ENCODE data around the gene NPC1.

NPC1 gene

DNA sequence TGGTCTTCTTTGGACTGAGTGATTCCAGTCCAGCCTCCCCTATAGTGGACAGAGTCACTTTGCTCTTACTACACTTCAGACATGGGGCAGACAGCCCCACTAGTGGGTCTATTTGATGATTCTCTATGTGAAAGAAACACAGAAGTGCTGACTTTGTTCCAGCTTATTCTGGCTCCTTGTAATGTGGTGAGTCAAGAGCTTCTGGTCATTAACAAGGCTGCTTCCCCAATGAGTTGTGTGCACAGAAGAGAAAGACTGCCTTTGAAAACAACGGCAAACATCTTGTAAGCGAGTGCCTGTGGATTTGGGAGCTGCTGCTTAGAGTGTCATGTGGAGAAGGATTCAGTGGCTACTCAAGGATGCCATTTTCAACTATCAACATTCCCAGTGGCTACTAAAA, 43.8 kb downstream of the NPC1 start:
- Histone ChIP-seq H3K79me1 (ENCODE audit: low read depth, low read length) (no peaks in the 10 kb centered on the region), H3K4ac (ENCODE audit: low read length) (no peak overlapping the region), H3K4me2 (ENCODE audit: insufficient read depth, low read length, poor library complexity, severe bottlenecking) (no peak overlapping the region), H2AFZ (ENCODE audit: low read length) (no peak overlapping the region), H3K18ac (ENCODE audit: low read length) (no peak overlapping the region), H3K36me3 (replicated peaks in 1 of 2; ENCODE audit: control insufficient read depth in 2 of 2, insufficient read depth in 2 of 2, low read length in 2 of 2) (peaks cover 45 to 96% of the 10 kb centered on the region in 2 donors), H2BK5ac (ENCODE audit: low read length) (no peak overlapping the region), H3K4me3 (ENCODE audit: low read length in 2 of 2) (no peak overlapping the region), H3K9ac (ENCODE audit: low read depth, low read length, poor library complexity) (no peak overlapping the region), H2AK5ac (ENCODE audit: low read depth, low read length) (no peak overlapping the region), H3K9me3 (replicated peaks in 1 of 2; ENCODE audit: control insufficient read depth in 2 of 2, insufficient read depth in 1 of 2, low read depth in 1 of 2, low read length in 2 of 2) (no peaks in the 10 kb centered on the region), H2BK15ac (ENCODE audit: low read length) (no peak overlapping the region), H4K8ac (ENCODE audit: low read depth, low read length) (no peak overlapping the region), H2BK12ac (ENCODE audit: low read length) (no peak overlapping the region), H3K27me3 (ENCODE audit: control insufficient read depth in 3 of 3, insufficient read depth in 3 of 3, low read depth in 1 of 3, low read length in 3 of 3) (no peaks in the 10 kb centered on the region), H3K27ac (replicated peaks; ENCODE audit: low read length) (no peak overlapping the region), H4K91ac (ENCODE audit: low read depth, low read length, poor library complexity) (no peak overlapping the region), H3K4me1 (ENCODE audit: control insufficient read depth in 2 of 2, insufficient read depth in 1 of 2, low read depth in 1 of 2, low read length in 2 of 2) (no peaks in the 10 kb centered on the region), H3K14ac (ENCODE audit: low read length) (no peak overlapping the region), H2BK120ac (ENCODE audit: low read depth, low read length) (no peak overlapping the region), H3K23ac (ENCODE audit: low read depth, low read length, poor library complexity) (no peak overlapping the region)
- WGBS, 2 donors (ENCODE audit: extremely low coverage in 2 of 2, insufficient read length in 2 of 2, insufficient replicate concordance in 1 of 2): no CpG with 5 or more reads among the region's 2 CpGs
- DNase-seq (ENCODE audit: low spot score): no peak

DNA sequence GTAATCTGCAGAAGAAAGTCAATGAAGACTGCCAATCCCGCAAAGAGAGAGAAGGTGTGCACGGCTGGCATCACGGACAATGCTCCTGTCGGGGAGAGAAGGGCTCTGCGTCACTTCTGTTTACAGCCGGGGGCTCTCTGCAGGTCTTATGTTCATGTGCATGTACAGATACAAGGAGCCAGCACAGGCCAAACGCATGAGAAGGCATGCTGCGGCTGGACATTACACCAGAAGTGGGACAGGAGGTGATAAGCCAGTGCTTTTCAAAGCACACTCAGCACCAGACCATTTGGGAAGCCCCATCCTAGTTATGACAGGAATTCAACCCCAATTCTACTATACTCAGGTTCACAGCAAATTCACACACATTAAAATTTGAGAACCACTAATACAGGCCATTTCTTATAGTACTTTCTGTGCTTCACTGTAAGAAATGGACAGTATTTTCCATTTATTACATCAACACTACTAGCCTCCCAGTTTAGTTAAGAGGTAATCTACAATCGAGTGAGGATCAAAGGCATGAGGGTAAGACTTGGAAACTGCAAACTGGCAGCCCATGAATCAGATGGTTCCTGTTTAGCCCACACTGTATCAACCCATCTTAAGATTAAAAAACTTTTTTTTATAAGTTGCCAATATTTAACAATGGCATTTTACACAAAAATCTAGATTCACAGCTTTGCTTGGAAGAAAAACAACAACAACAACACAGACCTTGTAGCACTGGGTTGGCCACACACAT, 44.8 kb downstream of the NPC1 start:
- peaks cover 51 to 96% of the 10 kb centered on the region in 2 donors for H3K36me3 ChIP-seq (replicated peaks in 1 of 2; ENCODE audit: control insufficient read depth in 2 of 2, insufficient read depth in 2 of 2, low read length in 2 of 2)
- H2AFZ ChIP-seq (ENCODE audit: low read length): no peak overlapping the region
- no peak overlapping the region for H2BK15ac ChIP-seq (ENCODE audit: low read length)
- H3K4me1 ChIP-seq (ENCODE audit: control insufficient read depth in 2 of 2, insufficient read depth in 1 of 2, low read depth in 1 of 2, low read length in 2 of 2): no peaks in the 10 kb centered on the region
- no peak overlapping the region for H4K91ac ChIP-seq (ENCODE audit: low read depth, low read length, poor library complexity)
- no peak overlapping the region for H3K4me2 ChIP-seq (ENCODE audit: insufficient read depth, low read length, poor library complexity, severe bottlenecking)
- no peak overlapping the region for H3K4ac ChIP-seq (ENCODE audit: low read length)
- no peak overlapping the region for H3K14ac ChIP-seq (ENCODE audit: low read length)
- no peak overlapping the region for H2BK5ac ChIP-seq (ENCODE audit: low read length)
- WGBS, 2 donors (ENCODE audit: extremely low coverage in 2 of 2, insufficient read length in 2 of 2, insufficient replicate concordance in 1 of 2): no CpG with 5 or more reads among the region's 9 CpGs
- H3K18ac ChIP-seq (ENCODE audit: low read length): no peak overlapping the region
- H2AK5ac ChIP-seq (ENCODE audit: low read depth, low read length): no peak overlapping the region
- no peak overlapping the region for H4K8ac ChIP-seq (ENCODE audit: low read depth, low read length)
- no peak overlapping the region for H3K27ac ChIP-seq (replicated peaks; ENCODE audit: low read length)
- H3K4me3 ChIP-seq (ENCODE audit: low read length in 2 of 2): no peak overlapping the region
- H2BK120ac ChIP-seq (ENCODE audit: low read depth, low read length): no peak overlapping the region
- H3K23ac ChIP-seq (ENCODE audit: low read depth, low read length, poor library complexity): no peak overlapping the region
- no peak overlapping the region for H2BK12ac ChIP-seq (ENCODE audit: low read length)
- no peak overlapping the region for H3K9ac ChIP-seq (ENCODE audit: low read depth, low read length, poor library complexity)
- H3K27me3 ChIP-seq (ENCODE audit: control insufficient read depth in 3 of 3, insufficient read depth in 3 of 3, low read depth in 1 of 3, low read length in 3 of 3): no peaks in the 10 kb centered on the region
- H3K79me1 ChIP-seq (ENCODE audit: low read depth, low read length): no peaks in the 10 kb centered on the region
- no peak for DNase-seq (ENCODE audit: low spot score)
- H3K9me3 ChIP-seq (replicated peaks in 1 of 2; ENCODE audit: control insufficient read depth in 2 of 2, insufficient read depth in 1 of 2, low read depth in 1 of 2, low read length in 2 of 2): no peaks in the 10 kb centered on the region

DNA sequence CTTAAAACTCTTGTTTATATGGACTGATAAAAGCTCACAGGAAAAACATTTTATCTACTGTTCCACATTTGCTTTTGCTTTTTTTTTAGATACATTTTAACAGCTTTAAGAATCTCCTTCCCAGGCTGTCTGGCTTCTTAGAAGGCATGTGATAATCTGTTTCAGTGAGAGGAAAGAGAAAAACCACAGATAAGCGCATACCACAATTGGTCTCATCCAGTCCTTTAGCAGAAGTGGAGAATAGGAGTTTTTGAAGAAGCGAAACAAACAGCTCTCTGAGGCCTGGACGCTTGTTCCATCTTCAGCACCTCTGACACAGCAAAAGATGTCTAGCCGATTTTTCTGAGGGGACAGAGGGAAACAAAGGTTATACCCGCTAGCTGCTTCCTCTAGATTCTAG, 45.4 kb downstream of the NPC1 start:
- Histone ChIP-seq H4K8ac (ENCODE audit: low read depth, low read length) (no peak overlapping the region), H4K91ac (ENCODE audit: low read depth, low read length, poor library complexity) (no peak overlapping the region), H2BK15ac (ENCODE audit: low read length) (no peak overlapping the region), H3K9ac (ENCODE audit: low read depth, low read length, poor library complexity) (no peak overlapping the region), H3K23ac (ENCODE audit: low read depth, low read length, poor library complexity) (no peak overlapping the region), H3K4me1 (ENCODE audit: control insufficient read depth in 2 of 2, insufficient read depth in 1 of 2, low read depth in 1 of 2, low read length in 2 of 2) (no peaks in the 10 kb centered on the region), H3K14ac (ENCODE audit: low read length) (no peak overlapping the region), H3K4ac (ENCODE audit: low read length) (no peak overlapping the region), H3K4me2 (ENCODE audit: insufficient read depth, low read length, poor library complexity, severe bottlenecking) (no peak overlapping the region), H3K9me3 (replicated peaks in 1 of 2; ENCODE audit: control insufficient read depth in 2 of 2, insufficient read depth in 1 of 2, low read depth in 1 of 2, low read length in 2 of 2) (no peaks in the 10 kb centered on the region), H2BK120ac (ENCODE audit: low read depth, low read length) (no peak overlapping the region), H3K18ac (ENCODE audit: low read length) (no peak overlapping the region), H2AFZ (ENCODE audit: low read length) (no peak overlapping the region), H2BK12ac (ENCODE audit: low read length) (no peak overlapping the region), H3K4me3 (ENCODE audit: low read length in 2 of 2) (no peak overlapping the region), H3K36me3 (replicated peaks in 1 of 2; ENCODE audit: control insufficient read depth in 2 of 2, insufficient read depth in 2 of 2, low read length in 2 of 2) (peaks cover 53 to 98% of the 10 kb centered on the region in 2 donors), H2AK5ac (ENCODE audit: low read depth, low read length) (no peak overlapping the region), H3K79me1 (ENCODE audit: low read depth, low read length) (no peaks in the 10 kb centered on the region), H3K27me3 (ENCODE audit: control insufficient read depth in 3 of 3, insufficient read depth in 3 of 3, low read depth in 1 of 3, low read length in 3 of 3) (no peaks in the 10 kb centered on the region), H2BK5ac (ENCODE audit: low read length) (no peak overlapping the region), H3K27ac (replicated peaks; ENCODE audit: low read length) (no peak overlapping the region)
- no CpG with 5 or more reads among the region's 5 CpGs for WGBS, 2 donors (ENCODE audit: extremely low coverage in 2 of 2, insufficient read length in 2 of 2, insufficient replicate concordance in 1 of 2)
- DNase-seq (ENCODE audit: low spot score): no peak

DNA sequence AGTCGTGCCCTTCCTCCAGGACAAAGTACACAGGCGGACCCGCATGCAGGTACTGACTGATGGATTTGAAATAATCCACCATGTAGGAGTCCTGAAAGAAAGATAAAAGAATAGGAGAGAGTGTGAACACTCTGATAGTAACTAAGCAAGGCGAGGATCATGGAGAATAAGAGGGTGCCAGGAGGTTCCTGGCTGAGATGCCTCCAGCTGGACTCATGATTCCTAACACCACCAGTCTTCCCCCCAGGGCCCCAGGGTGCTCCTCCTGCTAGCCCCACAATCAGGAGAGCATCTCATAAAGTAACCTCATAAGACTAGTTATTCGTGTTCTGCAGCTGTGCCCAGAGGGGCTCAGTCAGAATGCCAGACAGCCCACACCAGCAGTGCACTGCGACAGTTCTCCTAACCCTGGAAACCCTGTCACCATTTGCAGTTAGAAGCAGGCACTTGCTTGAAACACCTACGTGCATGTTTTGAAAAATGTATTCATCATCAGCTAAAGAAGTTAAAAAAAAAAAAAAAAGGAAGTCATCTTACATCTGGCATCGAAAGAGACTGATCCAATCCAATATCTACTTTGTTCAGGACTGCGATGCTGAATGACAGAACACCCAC, 46.3 kb downstream of the NPC1 start:
- no peaks in the 10 kb centered on the region for H3K4me1 ChIP-seq (ENCODE audit: control insufficient read depth in 2 of 2, insufficient read depth in 1 of 2, low read depth in 1 of 2, low read length in 2 of 2)
- no peak overlapping the region for H3K14ac ChIP-seq (ENCODE audit: low read length)
- H2BK15ac ChIP-seq (ENCODE audit: low read length): no peak overlapping the region
- H2BK12ac ChIP-seq (ENCODE audit: low read length): no peak overlapping the region
- no peak overlapping the region for H4K91ac ChIP-seq (ENCODE audit: low read depth, low read length, poor library complexity)
- H3K27ac ChIP-seq (replicated peaks; ENCODE audit: low read length): no peak overlapping the region
- H2BK120ac ChIP-seq (ENCODE audit: low read depth, low read length): no peak overlapping the region
- no peak overlapping the region for H3K9ac ChIP-seq (ENCODE audit: low read depth, low read length, poor library complexity)
- H2AK5ac ChIP-seq (ENCODE audit: low read depth, low read length): no peak overlapping the region
- H3K4me2 ChIP-seq (ENCODE audit: insufficient read depth, low read length, poor library complexity, severe bottlenecking): no peak overlapping the region
- no peak overlapping the region for H4K8ac ChIP-seq (ENCODE audit: low read depth, low read length)
- no peak overlapping the region for H3K4me3 ChIP-seq (ENCODE audit: low read length in 2 of 2)
- H2BK5ac ChIP-seq (ENCODE audit: low read length): no peak overlapping the region
- no peak overlapping the region for H3K23ac ChIP-seq (ENCODE audit: low read depth, low read length, poor library complexity)
- H3K27me3 ChIP-seq (ENCODE audit: control insufficient read depth in 3 of 3, insufficient read depth in 3 of 3, low read depth in 1 of 3, low read length in 3 of 3): no peaks in the 10 kb centered on the region
- H3K4ac ChIP-seq (ENCODE audit: low read length): no peak overlapping the region
- no peak for DNase-seq (ENCODE audit: low spot score)
- H2AFZ ChIP-seq (ENCODE audit: low read length): no peak overlapping the region
- no peaks in the 10 kb centered on the region for H3K79me1 ChIP-seq (ENCODE audit: low read depth, low read length)
- no CpG with 5 or more reads among the region's 9 CpGs for WGBS, 2 donors (ENCODE audit: extremely low coverage in 2 of 2, insufficient read length in 2 of 2, insufficient replicate concordance in 1 of 2)
- H3K36me3 ChIP-seq (replicated peaks in 1 of 2; ENCODE audit: control insufficient read depth in 2 of 2, insufficient read depth in 2 of 2, low read length in 2 of 2): peaks cover 58 to 99% of the 10 kb centered on the region in 2 donors
- H3K18ac ChIP-seq (ENCODE audit: low read length): no peak overlapping the region
- H3K9me3 ChIP-seq (replicated peaks in 1 of 2; ENCODE audit: control insufficient read depth in 2 of 2, insufficient read depth in 1 of 2, low read depth in 1 of 2, low read length in 2 of 2): no peaks in the 10 kb centered on the region

Measured in neuronal stem cell (in vitro differentiated cells).